IMR-90 (cell line): Measurements from ENCODE around the gene ZNF654.

Experiments
- CEBPB ChIP-seq: IDR thresholded peaks from 2 replicates; pipeline ENCODE4 v1.6.1; 2012; ENCODE audit warnings: low read depth, low read length, improper control_type of control experiment
- MAFK ChIP-seq: IDR thresholded peaks from 2 replicates; pipeline ENCODE4 v1.6.1; 2012; ENCODE audit warnings: low read depth, low read length, improper control_type of control experiment
- POLR2A ChIP-seq: IDR thresholded peaks from 2 replicates; pipeline ENCODE4 v1.6.1; 2012; ENCODE audit warnings: mild to moderate bottlenecking, low read depth, low read length
- TF ChIP-seq, protein P1 (sequence below): conservative IDR thresholded peaks from 2 replicates; pipeline ENCODE4 v1.5.1; 2012; ENCODE audit warnings: mild to moderate bottlenecking, low read depth, low read length, improper control_type of control experiment

DNA sequence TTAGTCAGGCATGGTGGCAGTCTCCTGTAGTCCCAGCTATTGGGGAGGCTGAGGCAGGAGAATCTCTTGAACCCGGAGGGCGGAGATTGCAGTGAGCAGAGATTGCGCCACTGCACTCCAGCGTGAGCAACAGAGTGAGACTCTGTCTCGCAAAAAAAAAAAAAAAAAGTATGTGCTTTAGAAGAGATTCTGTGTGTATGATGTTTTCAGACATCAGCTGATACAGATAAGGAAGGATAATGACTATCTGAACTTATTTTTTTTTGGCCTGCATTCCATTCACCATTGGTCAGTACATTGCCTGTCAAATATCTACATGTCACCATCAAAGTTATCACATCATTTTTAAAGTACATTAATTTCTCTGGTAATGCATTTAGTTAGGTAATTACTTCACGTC is 108.1 kb downstream of the ZNF654 start:
- TF ChIP-seq MAFK: no peak
- TF ChIP-seq POLR2A: no peak
- TF ChIP-seq, protein P1, sequence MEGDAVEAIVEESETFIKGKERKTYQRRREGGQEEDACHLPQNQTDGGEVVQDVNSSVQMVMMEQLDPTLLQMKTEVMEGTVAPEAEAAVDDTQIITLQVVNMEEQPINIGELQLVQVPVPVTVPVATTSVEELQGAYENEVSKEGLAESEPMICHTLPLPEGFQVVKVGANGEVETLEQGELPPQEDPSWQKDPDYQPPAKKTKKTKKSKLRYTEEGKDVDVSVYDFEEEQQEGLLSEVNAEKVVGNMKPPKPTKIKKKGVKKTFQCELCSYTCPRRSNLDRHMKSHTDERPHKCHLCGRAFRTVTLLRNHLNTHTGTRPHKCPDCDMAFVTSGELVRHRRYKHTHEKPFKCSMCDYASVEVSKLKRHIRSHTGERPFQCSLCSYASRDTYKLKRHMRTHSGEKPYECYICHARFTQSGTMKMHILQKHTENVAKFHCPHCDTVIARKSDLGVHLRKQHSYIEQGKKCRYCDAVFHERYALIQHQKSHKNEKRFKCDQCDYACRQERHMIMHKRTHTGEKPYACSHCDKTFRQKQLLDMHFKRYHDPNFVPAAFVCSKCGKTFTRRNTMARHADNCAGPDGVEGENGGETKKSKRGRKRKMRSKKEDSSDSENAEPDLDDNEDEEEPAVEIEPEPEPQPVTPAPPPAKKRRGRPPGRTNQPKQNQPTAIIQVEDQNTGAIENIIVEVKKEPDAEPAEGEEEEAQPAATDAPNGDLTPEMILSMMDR: no peak
- TF ChIP-seq CEBPB: peak; percentile 44
